ENCODE measurements around the gene WDR77.

The WDR77 gene

GRCh38 chr1:111392042-111392441 lies 57.0 kb downstream of the WDR77 start:
- no peak for DNase-seq (ENCODE audit: low read depth)
- H3K4me3 ChIP-seq (ENCODE audit: low read depth, low read length): no peak overlapping the region
- TF ChIP-seq CTCF (IDR thresholded peaks at IDR 0.05; ENCODE audit: low read depth, low read length) (no peak), POLR2A (IDR thresholded peaks at IDR 0.05; ENCODE audit: extremely low read depth, insufficient read length) (no peak)
